ENCODE measurements around the gene ERC2.

GRCh38 chr3:56260262-56260661 lies 208.0 kb downstream of the ERC2 start:
- no peak for TF ChIP-seq POLR2A (IDR thresholded peaks at IDR 0.05)
- TF ChIP-seq EP300 (IDR thresholded peaks at IDR 0.05), result no peak
- TF ChIP-seq, protein P1, sequence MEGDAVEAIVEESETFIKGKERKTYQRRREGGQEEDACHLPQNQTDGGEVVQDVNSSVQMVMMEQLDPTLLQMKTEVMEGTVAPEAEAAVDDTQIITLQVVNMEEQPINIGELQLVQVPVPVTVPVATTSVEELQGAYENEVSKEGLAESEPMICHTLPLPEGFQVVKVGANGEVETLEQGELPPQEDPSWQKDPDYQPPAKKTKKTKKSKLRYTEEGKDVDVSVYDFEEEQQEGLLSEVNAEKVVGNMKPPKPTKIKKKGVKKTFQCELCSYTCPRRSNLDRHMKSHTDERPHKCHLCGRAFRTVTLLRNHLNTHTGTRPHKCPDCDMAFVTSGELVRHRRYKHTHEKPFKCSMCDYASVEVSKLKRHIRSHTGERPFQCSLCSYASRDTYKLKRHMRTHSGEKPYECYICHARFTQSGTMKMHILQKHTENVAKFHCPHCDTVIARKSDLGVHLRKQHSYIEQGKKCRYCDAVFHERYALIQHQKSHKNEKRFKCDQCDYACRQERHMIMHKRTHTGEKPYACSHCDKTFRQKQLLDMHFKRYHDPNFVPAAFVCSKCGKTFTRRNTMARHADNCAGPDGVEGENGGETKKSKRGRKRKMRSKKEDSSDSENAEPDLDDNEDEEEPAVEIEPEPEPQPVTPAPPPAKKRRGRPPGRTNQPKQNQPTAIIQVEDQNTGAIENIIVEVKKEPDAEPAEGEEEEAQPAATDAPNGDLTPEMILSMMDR (IDR thresholded peaks at IDR 0.05), result no peak

All from ovary (tissue), 3 donors.